Upper lobe of right lung (tissue), 1 donor: Measurements from ENCODE around the gene USP10. TPM values are rescaled to one million over a fixed set of nuclear protein-coding genes. Genes with fewer than 3 reads are reported as not detected.
A peak's percentile ranks its signal among the peaks of the same experiment; 100 is the strongest.

ENCODE experiments used
- ATAC-seq: fragments of 200-7000 bp; cut with Tn5 transposase; one replicate; pipeline ENCODE4 v1.9.1; 2020; ENCODE audit warnings: mild to moderate bottlenecking, moderate library complexity
- DNase-seq: peaks from one replicate; pipeline ENCODE4 v3.0.0-alpha.2; 2020
- H3K27ac ChIP-seq: fragments of 200-600 bp; one replicate; pipeline ENCODE4 v1.8.0; 2022
- H3K27me3 ChIP-seq: fragments of 200-600 bp; one replicate; pipeline ENCODE4 v1.8.0; 2022; ENCODE audit warnings: mild to moderate bottlenecking
- H3K36me3 ChIP-seq: fragments of 200-600 bp; one replicate; pipeline ENCODE4 v1.8.0; 2022
- H3K4me1 ChIP-seq: fragments of 200-600 bp; one replicate; pipeline ENCODE4 v1.8.0; 2022
- H3K4me3 ChIP-seq: fragments of 200-600 bp; one replicate; pipeline ENCODE4 v1.8.0; 2022; ENCODE audit warnings: mild to moderate bottlenecking
- H3K9me3 ChIP-seq: fragments of 200-600 bp; one replicate; pipeline ENCODE4 v1.8.0; 2022
- intact Hi-C: fragments of 100-400 bp; cut with DNase I; formaldehyde crosslinking; loops from one replicate; pipeline ENCODE4 v1.11.0; 2022
- total RNA-seq: library from RNA; stranded (reverse); fragmentation: NEBNext Ultra II Directional; extraction: Animal tissue kit (Norgen Biotek cat#: 25700); gene quantifications from one replicate; pipeline ENCODE4 v1.2.1, GENCODE V29; 2021
- TF ChIP-seq, protein P1 (sequence below): fragments of 200-600 bp; IDR thresholded peaks from one replicate; pipeline ENCODE4 v1.8.0; 2022; ENCODE audit warnings: antibody characterized with exemption
- donor health status: DM: no; HTN: yes; CAD: no; lungs with severe emphysema.

The USP10 gene
- total RNA-seq, 1 donor from 2014 or later: 59.6 TPM

GRCh38 chr16:84774810-84775209 lies 75.0 kb downstream of the USP10 start:
- ATAC-seq (peak; percentile 23), DNase-seq (no peak)
- intact Hi-C loops: no loop called here
- no peaks in the 10 kb centered on the region for H3K9me3 ChIP-seq
- no peak overlapping the region for H3K4me3 ChIP-seq
- H3K4me1 ChIP-seq: no peaks in the 10 kb centered on the region
- H3K27ac ChIP-seq: no peak overlapping the region
- TF ChIP-seq, protein P1, sequence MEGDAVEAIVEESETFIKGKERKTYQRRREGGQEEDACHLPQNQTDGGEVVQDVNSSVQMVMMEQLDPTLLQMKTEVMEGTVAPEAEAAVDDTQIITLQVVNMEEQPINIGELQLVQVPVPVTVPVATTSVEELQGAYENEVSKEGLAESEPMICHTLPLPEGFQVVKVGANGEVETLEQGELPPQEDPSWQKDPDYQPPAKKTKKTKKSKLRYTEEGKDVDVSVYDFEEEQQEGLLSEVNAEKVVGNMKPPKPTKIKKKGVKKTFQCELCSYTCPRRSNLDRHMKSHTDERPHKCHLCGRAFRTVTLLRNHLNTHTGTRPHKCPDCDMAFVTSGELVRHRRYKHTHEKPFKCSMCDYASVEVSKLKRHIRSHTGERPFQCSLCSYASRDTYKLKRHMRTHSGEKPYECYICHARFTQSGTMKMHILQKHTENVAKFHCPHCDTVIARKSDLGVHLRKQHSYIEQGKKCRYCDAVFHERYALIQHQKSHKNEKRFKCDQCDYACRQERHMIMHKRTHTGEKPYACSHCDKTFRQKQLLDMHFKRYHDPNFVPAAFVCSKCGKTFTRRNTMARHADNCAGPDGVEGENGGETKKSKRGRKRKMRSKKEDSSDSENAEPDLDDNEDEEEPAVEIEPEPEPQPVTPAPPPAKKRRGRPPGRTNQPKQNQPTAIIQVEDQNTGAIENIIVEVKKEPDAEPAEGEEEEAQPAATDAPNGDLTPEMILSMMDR: no peak
- peaks cover 83% of the 10 kb centered on the region for H3K36me3 ChIP-seq
- no peaks in the 10 kb centered on the region for H3K27me3 ChIP-seq

- H3K27me3 ChIP-seq: no peaks in the 10 kb centered on the region
- TF ChIP-seq, protein P1: no peak
- H3K4me3 ChIP-seq: no peak overlapping the region
- intact Hi-C loops: no loop called here
- no peak overlapping the region for H3K27ac ChIP-seq
- H3K4me1 ChIP-seq: no peaks in the 10 kb centered on the region
- H3K9me3 ChIP-seq: no peaks in the 10 kb centered on the region
- ATAC-seq (no peak), DNase-seq (no peak)
- peaks cover 81% of the 10 kb centered on the region for H3K36me3 ChIP-seq
Measured at GRCh38 chr16:84775262-84775810, 75.5 kb downstream of the USP10 start.

DNA sequence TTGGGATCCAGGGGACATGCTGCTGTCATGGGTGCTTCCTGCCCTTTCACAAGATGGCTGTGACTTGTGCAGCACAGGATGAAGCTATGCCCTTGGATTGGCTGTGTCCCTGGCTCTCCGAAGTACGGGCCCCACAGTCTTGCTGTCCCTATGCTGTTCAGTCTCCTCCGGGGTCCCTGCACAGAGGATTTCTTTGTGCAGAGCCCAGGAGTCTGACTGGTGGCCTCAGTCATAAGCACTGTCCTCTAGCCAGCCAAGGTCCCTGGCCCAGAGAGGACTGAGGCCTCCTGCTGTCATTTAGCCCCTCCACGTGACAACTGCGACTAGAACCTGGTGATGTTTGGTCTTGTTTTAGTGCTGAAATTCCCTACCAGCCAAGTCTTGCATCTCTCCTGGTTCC lies 77.6 kb downstream of the USP10 start:
- no peak overlapping the region for H3K27ac ChIP-seq
- TF ChIP-seq, protein P1: no peak
- no peak overlapping the region for H3K4me3 ChIP-seq
- peaks cover 72% of the 10 kb centered on the region for H3K36me3 ChIP-seq
- H3K9me3 ChIP-seq: no peaks in the 10 kb centered on the region
- ATAC-seq (peak; percentile 8), DNase-seq (no peak)
- intact Hi-C loops: no loop called here
- H3K27me3 ChIP-seq: no peaks in the 10 kb centered on the region
- H3K4me1 ChIP-seq: no peaks in the 10 kb centered on the region

GRCh38 chr16:84778720-84779119 lies 78.9 kb downstream of the USP10 start:
- TF ChIP-seq, protein P1: no peak
- H3K27ac ChIP-seq: no peak overlapping the region
- no peak overlapping the region for H3K4me3 ChIP-seq
- no peaks in the 10 kb centered on the region for H3K9me3 ChIP-seq
- intact Hi-C loops: no loop called here
- DNase-seq (no peak), ATAC-seq (no peak)
- H3K4me1 ChIP-seq: no peaks in the 10 kb centered on the region
- no peaks in the 10 kb centered on the region for H3K27me3 ChIP-seq
- peaks cover 59% of the 10 kb centered on the region for H3K36me3 ChIP-seq

DNA sequence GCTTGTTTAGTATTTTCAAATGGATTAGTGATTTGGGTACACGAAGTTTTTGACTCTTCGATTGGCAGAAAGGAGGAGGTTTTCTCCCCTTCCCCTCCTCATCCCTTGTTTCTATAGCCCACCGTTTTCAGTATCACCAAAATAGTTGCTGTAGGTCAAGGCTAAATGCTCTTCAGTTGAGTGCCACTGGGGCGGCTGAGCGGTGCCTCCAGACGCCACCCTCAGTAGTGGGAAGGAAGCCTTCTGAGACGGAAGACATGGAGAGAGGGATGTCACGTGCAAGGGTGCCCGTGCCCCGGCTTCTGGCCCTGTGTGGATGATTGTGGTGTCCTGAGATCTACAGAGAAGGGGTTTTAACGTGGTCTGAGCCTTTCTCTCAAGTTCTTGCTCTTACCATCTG lies 80.3 kb downstream of the USP10 start:
- Histone ChIP-seq H3K27me3 (no peaks in the 10 kb centered on the region), H3K36me3 (peaks cover 46% of the 10 kb centered on the region), H3K4me3 (no peak overlapping the region), H3K4me1 (no peaks in the 10 kb centered on the region), H3K9me3 (no peaks in the 10 kb centered on the region), H3K27ac (no peak overlapping the region)
- ATAC-seq: no peak
- intact Hi-C loops: no loop called here
- DNase-seq: no peak
- TF ChIP-seq, protein P1: no peak
